Naive thymus-derived CD4-positive, alpha-beta T cell (primary cell): ENCODE results near the gene SLC26A4. TPM values are rescaled to one million over a fixed set of nuclear protein-coding genes. Genes with fewer than 3 reads are reported as not detected.

Experiments used
- ATAC-seq: fragments of 150-1000 bp; cut with Tn5 transposase; 2 replicates; pipeline ENCODE4 v1.10.0; 2021; ENCODE audit warnings: mild to moderate bottlenecking, moderate library complexity
- CTCF ChIA-PET: fragments of 350-600 bp; sonication (Branson Sonifier 250); formaldehyde crosslinking; loops from one replicate; lab custom pipeline; 2021; ENCODE audit warnings: antibody characterized with exemption; lab: Charles Lee
- POLR2A ChIA-PET: fragments of 350-600 bp; sonication (Branson Sonifier 250); formaldehyde crosslinking; loops from one replicate; lab custom pipeline; 2021; ENCODE audit warnings: antibody characterized with exemption, inconsistent platforms; lab: Charles Lee
- DNase-seq, 9 donors: peaks; one replicate each; pipeline versions ENCODE4 v3.0.0 to v3.0.0-alpha.2; 2020 to 2022; ENCODE audit warnings: mixed read lengths in 1 of 9
- H3K27ac ChIP-seq: one replicate; pipeline ENCODE4 v1.7.0; 2013; ENCODE audit warnings: mild to moderate bottlenecking, low read depth, low read length, moderate library complexity
- H3K27me3 ChIP-seq, 2 donors: one replicate each; pipeline ENCODE4 v1.7.0; 2013; ENCODE audit warnings: low read length in 2 of 2, mild to moderate bottlenecking in 2 of 2, moderate library complexity in 2 of 2; ENCODE audit not compliant: control insufficient read depth in 2 of 2, insufficient read depth in 2 of 2
- H3K36me3 ChIP-seq, 3 experiments: 1 replicate in 2 of 3; 2 replicates in 1 of 3; pipeline ENCODE4 v1.7.0; 2013; ENCODE audit warnings: low read length in 3 of 3, mild to moderate bottlenecking in 3 of 3, moderate library complexity in 1 of 3; ENCODE audit not compliant: insufficient read depth in 3 of 3, control insufficient read depth in 2 of 3
- H3K4me1 ChIP-seq, 2 donors: one replicate each; pipeline ENCODE4 v1.7.0; 2013; ENCODE audit warnings: low read length in 2 of 2, mild to moderate bottlenecking in 2 of 2, moderate library complexity in 1 of 2; ENCODE audit not compliant: control insufficient read depth in 2 of 2, insufficient read depth in 2 of 2
- H3K4me3 ChIP-seq: 2 replicates; pipeline ENCODE4 v1.7.0; 2013; ENCODE audit warnings: mild to moderate bottlenecking, low read length
- H3K9me3 ChIP-seq, 3 experiments: 1 replicate in 2 of 3; 2 replicates in 1 of 3; pipeline ENCODE4 v1.7.0; 2013; ENCODE audit warnings: low read length in 3 of 3; ENCODE audit not compliant: control insufficient read depth in 2 of 3
- H3K27ac Mint-ChIP-seq, 9 donors: one replicate each; pipeline ENCODE4 v1.8.0; 2020 to 2022; ENCODE audit warnings: mixed read lengths in 9 of 9, mild to moderate bottlenecking in 8 of 9, moderate library complexity in 5 of 9, inconsistent platforms in 2 of 9
- H3K27me3 Mint-ChIP-seq, 5 donors: one replicate each; pipeline ENCODE4 v1.8.0; 2021 to 2022; ENCODE audit warnings: mixed read lengths in 5 of 5, mild to moderate bottlenecking in 1 of 5
- H3K36me3 Mint-ChIP-seq, 5 donors: one replicate each; pipeline ENCODE4 v1.8.0; 2020 to 2022; ENCODE audit warnings: mixed read lengths in 5 of 5, mild to moderate bottlenecking in 3 of 5, inconsistent platforms in 1 of 5
- H3K4me1 Mint-ChIP-seq, 7 donors: one replicate each; pipeline ENCODE4 v1.8.0; 2020 to 2022; ENCODE audit warnings: mixed read lengths in 7 of 7, mild to moderate bottlenecking in 3 of 7, inconsistent platforms in 1 of 7
- H3K4me3 Mint-ChIP-seq, 10 donors: one replicate each; pipeline ENCODE4 v1.8.0; 2020 to 2022; ENCODE audit warnings: mild to moderate bottlenecking in 10 of 10, mixed read lengths in 10 of 10, moderate library complexity in 6 of 10, inconsistent platforms in 2 of 10
- H3K9me3 Mint-ChIP-seq, 11 donors: one replicate each; pipeline ENCODE4 v1.8.0; 2020 to 2022; ENCODE audit warnings: mixed read lengths in 11 of 11, mild to moderate bottlenecking in 4 of 11, inconsistent platforms in 1 of 11, moderate library complexity in 1 of 11
- intact Hi-C, 2 donors: fragments of 100-400 bp; cut with micrococcal nuclease; formaldehyde crosslinking; loops; one replicate each; pipeline ENCODE4 v1.15.1; 2023
- polyA plus RNA-seq, 2 donors: library from polyadenylated mRNA; unstranded; fragments of 300-500 nt; fragmentation: Illumina TruSeq; gene quantifications; one replicate each; pipeline ENCODE4 v1.2.3, GENCODE V29; 2021
- total RNA-seq, 6 experiments: library from RNA in 5 of 6; stranded (reverse) in 5 of 6; gene quantifications; 1 replicate in 5 of 6; 2 replicates in 1 of 6; pipeline ENCODE4 v1.2.3 and lab custom pipeline; 2021 to 2026

Gene SLC26A4
- total and polyA plus RNA-seq, 7 experiments from 2014 or later = 0.24 to 7.3 (median 0.27) TPM; not detected in 4

GRCh38 chr7:107644309-107644974 lies 16.2 kb upstream of the SLC26A4 start:
- no peak for DNase-seq
- Mint-ChIP-seq H3K9me3 (peaks cover 0 to 12% (median 6%) of the 10 kb centered on the region in 11 donors), H3K4me1 (peaks cover 0 to 34% (median 0%) of the 10 kb centered on the region in 7 donors), H3K4me3 (peak overlapping the region in 1 of 10 donors; percentile 62), H3K36me3 (peaks cover 0 to 29% (median 0%) of the 10 kb centered on the region in 5 donors), H3K27me3 (peaks cover 2 to 13% (median 10%) of the 10 kb centered on the region in 5 donors), H3K27ac (peak overlapping the region in 1 of 9 donors; percentile 9)
- ChIA-PET POLR2A (no interaction called here), CTCF (no interaction called here)
- ATAC-seq = no peak
- no peak overlapping the region for H3K27ac ChIP-seq
- H3K27me3 ChIP-seq = no peaks in the 10 kb centered on the region
- H3K9me3 ChIP-seq = no peaks in the 10 kb centered on the region
- intact Hi-C loops = loop anchor here in 1 of 2 donors (2.0 kb wide), 1 partner anchor 14 kb away; no protein-coding TSS in a partner anchor
- H3K4me1 ChIP-seq = no peaks in the 10 kb centered on the region
- no peaks in the 10 kb centered on the region for H3K36me3 ChIP-seq
- no peak overlapping the region for H3K4me3 ChIP-seq

DNA sequence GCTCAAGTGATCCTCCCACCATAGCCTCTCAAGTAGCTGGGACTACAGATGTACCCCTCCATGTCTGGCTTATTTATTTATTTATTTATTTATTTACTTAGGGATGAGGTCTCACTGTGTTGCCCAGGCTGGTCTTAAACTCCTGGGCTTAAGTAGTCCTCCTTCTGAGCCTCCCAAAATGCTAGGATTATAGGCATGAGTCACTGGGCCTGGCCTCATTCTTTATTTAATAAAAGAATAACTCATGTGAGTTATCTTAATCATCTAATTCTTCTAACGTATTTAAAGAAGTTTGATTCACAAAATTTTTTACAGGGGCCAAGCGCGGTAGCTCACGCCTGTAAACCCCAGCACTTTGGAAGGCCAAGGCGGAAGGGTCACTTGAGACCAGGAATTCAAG lies 8.0 kb upstream of the SLC26A4 start:
- Histone ChIP-seq H3K27ac (no peak overlapping the region), H3K36me3 (no peaks in the 10 kb centered on the region), H3K4me3 (no peak overlapping the region), H3K9me3 (no peaks in the 10 kb centered on the region), H3K4me1 (no peaks in the 10 kb centered on the region), H3K27me3 (no peaks in the 10 kb centered on the region)
- peaks cover 0 to 22% (median 0%) of the 10 kb centered on the region in 5 donors for H3K36me3 Mint-ChIP-seq
- POLR2A ChIA-PET = no interaction called here
- peaks cover 0 to 26% (median 0%) of the 10 kb centered on the region in 7 donors for H3K4me1 Mint-ChIP-seq
- peaks cover 9 to 23% (median 21%) of the 10 kb centered on the region in 5 donors for H3K27me3 Mint-ChIP-seq
- no peak for ATAC-seq
- peaks cover 0 to 4% (median 0%) of the 10 kb centered on the region in 11 donors for H3K9me3 Mint-ChIP-seq
- CTCF ChIA-PET = interaction anchor here (0.7 kb wide), 1 partner anchor 14 kb away, joined by 3 read pairs; no protein-coding TSS in a partner anchor
- intact Hi-C loops = no loop called here
- DNase-seq = no peak
- H3K4me3 Mint-ChIP-seq = no peak overlapping the region
- H3K27ac Mint-ChIP-seq = no peak overlapping the region

- no peak overlapping the region for H3K27ac ChIP-seq
- H3K4me3 ChIP-seq = no peak overlapping the region
- Mint-ChIP-seq H3K36me3 (peaks cover 0 to 8% (median 4%) of the 10 kb centered on the region in 5 donors), H3K4me3 (peak overlapping the region in 1 of 10 donors; percentile 36), H3K27me3 (peaks cover 0 to 52% (median 46%) of the 10 kb centered on the region in 5 donors), H3K27ac (no peak overlapping the region), H3K4me1 (peaks cover 12 to 61% (median 21%) of the 10 kb centered on the region in 7 donors), H3K9me3 (peaks cover 0 to 1% (median 0%) of the 10 kb centered on the region in 11 donors)
- peaks cover 3 to 18% of the 10 kb centered on the region in 2 donors for H3K27me3 ChIP-seq
- intact Hi-C loops = loop anchor here in 1 of 2 donors (2.0 kb wide), 3 partner anchors 14 to 44 kb away; no protein-coding TSS in a partner anchor
- DNase-seq (no peak), ATAC-seq (no peak)
- ChIA-PET POLR2A (interaction anchor here (0.5 kb wide), 1 partner anchor 95 kb away, joined by 3 read pairs; no protein-coding TSS in a partner anchor), CTCF (no interaction called here)
- no peaks in the 10 kb centered on the region for H3K9me3 ChIP-seq
- H3K36me3 ChIP-seq = no peaks in the 10 kb centered on the region
- peaks cover 0 to 2% of the 10 kb centered on the region in 2 donors for H3K4me1 ChIP-seq
Measured at GRCh38 chr7:107658467-107658866, 2.2 kb upstream of the SLC26A4 start.

GRCh38 chr7:107659666-107660065 lies 962 bp upstream of the SLC26A4 start:
- Mint-ChIP-seq H3K27ac (peak overlapping the region in 1 of 9 donors; percentile 82), H3K36me3 (peaks cover 0 to 8% (median 4%) of the 10 kb centered on the region in 5 donors), H3K4me3 (peak overlapping the region in 7 of 10 donors; percentile 16 to 96 (median 86)), H3K9me3 (peaks cover 0 to 1% (median 0%) of the 10 kb centered on the region in 11 donors), H3K27me3 (peaks cover 0 to 59% (median 52%) of the 10 kb centered on the region in 5 donors), H3K4me1 (peaks cover 12 to 53% (median 21%) of the 10 kb centered on the region in 7 donors)
- DNase-seq (peak in 1 of 9 donors; percentile 55), ATAC-seq (peak; percentile 30)
- no peaks in the 10 kb centered on the region for H3K36me3 ChIP-seq
- ChIA-PET CTCF (no interaction called here), POLR2A (no interaction called here)
- no peak overlapping the region for H3K4me3 ChIP-seq
- H3K4me1 ChIP-seq = peaks cover 0 to 2% of the 10 kb centered on the region in 2 donors
- H3K27ac ChIP-seq = no peak overlapping the region
- intact Hi-C loops = loop anchor here in 1 of 2 donors (1.0 to 10.0 kb wide), 12 partner anchors 15 to 795 kb away; partner anchors contain the start of genes BCAP29, COG5, DLD and DUS4L
- peaks cover 3 to 19% of the 10 kb centered on the region in 2 donors for H3K27me3 ChIP-seq
- H3K9me3 ChIP-seq = no peaks in the 10 kb centered on the region

DNA sequence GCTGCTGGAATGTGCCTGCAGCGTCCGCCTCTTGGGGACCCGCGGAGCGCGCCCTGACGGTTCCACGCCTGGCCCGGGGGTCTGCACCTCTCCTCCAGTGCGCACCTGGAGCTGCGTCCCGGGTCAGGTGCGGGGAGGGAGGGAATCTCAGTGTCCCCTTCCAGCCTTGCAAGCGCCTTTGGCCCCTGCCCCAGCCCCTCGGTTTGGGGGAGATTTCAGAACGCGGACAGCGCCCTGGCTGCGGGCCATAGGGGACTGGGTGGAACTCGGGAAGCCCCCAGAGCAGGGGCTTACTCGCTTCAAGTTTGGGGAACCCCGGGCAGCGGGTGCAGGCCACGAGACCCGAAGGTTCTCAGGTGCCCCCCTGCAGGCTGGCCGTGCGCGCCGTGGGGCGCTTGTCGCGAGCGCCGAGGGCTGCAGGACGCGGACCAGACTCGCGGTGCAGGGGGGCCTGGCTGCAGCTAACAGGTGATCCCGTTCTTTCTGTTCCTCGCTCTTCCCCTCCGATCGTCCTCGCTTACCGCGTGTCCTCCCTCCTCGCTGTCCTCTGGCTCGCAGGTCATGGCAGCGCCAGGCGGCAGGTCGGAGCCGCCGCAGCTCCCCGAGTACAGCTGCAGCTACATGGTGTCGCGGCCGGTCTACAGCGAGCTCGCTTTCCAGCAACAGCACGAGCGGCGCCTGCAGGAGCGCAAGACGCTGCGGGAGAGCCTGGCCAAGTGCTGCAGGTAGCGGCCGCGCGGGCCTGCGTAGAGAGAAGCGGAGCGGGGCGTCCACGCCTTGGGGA lies 645 bp downstream of the SLC26A4 start:
- Histone ChIP-seq H3K27ac (no peak overlapping the region), H3K4me1 (peaks cover 0 to 2% of the 10 kb centered on the region in 2 donors), H3K9me3 (no peaks in the 10 kb centered on the region), H3K4me3 (peak overlapping the region; percentile 30), H3K36me3 (no peaks in the 10 kb centered on the region), H3K27me3 (peaks cover 3 to 19% of the 10 kb centered on the region in 2 donors)
- H3K27ac Mint-ChIP-seq = peak overlapping the region in 1 of 9 donors; percentile 87
- ATAC-seq = peak; percentile 66
- peak overlapping the region; percentile 56 to 96 (median 84) for H3K4me3 Mint-ChIP-seq
- ChIA-PET CTCF (interaction anchor here (0.6 kb wide), 1 partner anchor 76 kb away, joined by 4 read pairs; no protein-coding TSS in a partner anchor), POLR2A (no interaction called here)
- peaks cover 12 to 44% (median 21%) of the 10 kb centered on the region in 7 donors for H3K4me1 Mint-ChIP-seq
- intact Hi-C loops = loop anchor here in 1 of 2 donors (2.0 to 10.0 kb wide), 3 partner anchors 64 to 796 kb away; partner anchors contain the start of gene PIK3CG
- peaks cover 0 to 67% (median 49%) of the 10 kb centered on the region in 5 donors for H3K27me3 Mint-ChIP-seq
- DNase-seq = peak in 7 of 9 donors; percentile 12 to 60 (median 14)
- peaks cover 0 to 1% (median 0%) of the 10 kb centered on the region in 11 donors for H3K9me3 Mint-ChIP-seq
- peaks cover 0 to 4% (median 0%) of the 10 kb centered on the region in 5 donors for H3K36me3 Mint-ChIP-seq

- Mint-ChIP-seq H3K36me3 (peaks cover 0 to 4% (median 0%) of the 10 kb centered on the region in 5 donors), H3K4me1 (peaks cover 12 to 41% (median 21%) of the 10 kb centered on the region in 7 donors), H3K27ac (peak overlapping the region in 1 of 9 donors; percentile 38), H3K9me3 (peaks cover 0 to 1% (median 0%) of the 10 kb centered on the region in 11 donors), H3K4me3 (peak overlapping the region in 9 of 10 donors; percentile 8 to 96 (median 86)), H3K27me3 (peaks cover 0 to 64% (median 49%) of the 10 kb centered on the region in 5 donors)
- Histone ChIP-seq H3K27me3 (peaks cover 3 to 19% of the 10 kb centered on the region in 2 donors), H3K27ac (no peak overlapping the region), H3K4me3 (peak overlapping the region; percentile 30), H3K36me3 (no peaks in the 10 kb centered on the region), H3K4me1 (peaks cover 0 to 2% of the 10 kb centered on the region in 2 donors), H3K9me3 (no peaks in the 10 kb centered on the region)
- ATAC-seq (no peak), DNase-seq (no peak)
- ChIA-PET POLR2A (no interaction called here), CTCF (no interaction called here)
- intact Hi-C loops = loop anchor here in 1 of 2 donors (2.0 to 10.0 kb wide), 3 partner anchors 63 to 797 kb away; partner anchors contain the start of gene PIK3CG
Measured at GRCh38 chr7:107661865-107662379, 1.3 kb downstream of the SLC26A4 start.
